IMR-90 (cell line): ENCODE measurements around the gene ZFP92. TPM values are rescaled to one million over a fixed set of nuclear protein-coding genes. Genes with fewer than 3 reads are reported as not detected.

Source experiments
- ATAC-seq: fragments of 200-7000 bp; cut with Tn5 transposase; 2 replicates; pipeline ENCODE4 v1.9.1; 2020; ENCODE audit warnings: low read depth, mild to moderate bottlenecking, moderate library complexity
- BruUV-seq: library from RNA; stranded (reverse); fragments of 400-500 nt; replicated peaks from 2 replicates; lab custom pipeline; 2021; lab: Mats Ljungman, UMichigan
- CTCF ChIA-PET: fragments of 300-600 bp; formaldehyde crosslinking; extraction: SDS; loops from one replicate; lab custom pipeline; 2021; ENCODE audit warnings: antibody characterized with exemption; lab: Yijun Ruan, JAX
- POLR2A ChIA-PET: fragments of 300-600 bp; sonication (Branson Sonifier 250); formaldehyde crosslinking; loops from one replicate; lab custom pipeline; 2022; ENCODE audit warnings: antibody characterized with exemption; ENCODE audit not compliant: unreplicated experiment; lab: Charles Lee
- DNase-seq: peaks from one replicate; pipeline ENCODE4 v3.0.0; 2013
- H2AFZ ChIP-seq: replicated peaks from 2 replicates; pipeline ENCODE3; 2013; ENCODE audit warnings: low read length, mild to moderate bottlenecking; ENCODE audit not compliant: poor library complexity
- H2AK5ac ChIP-seq: 2 replicates; pipeline ENCODE4 v1.6.1; 2013; ENCODE audit warnings: low read depth, low read length, inconsistent platforms
- H2AK9ac ChIP-seq: replicated peaks from 2 replicates; pipeline ENCODE3; 2013; ENCODE audit warnings: mild to moderate bottlenecking, low read depth, low read length, moderate library complexity; ENCODE audit not compliant: poor library complexity
- H2BK120ac ChIP-seq: 2 replicates; pipeline ENCODE4 v1.6.1; 2013; ENCODE audit warnings: low read depth, low read length, inconsistent platforms
- H2BK15ac ChIP-seq: 3 replicates; pipeline ENCODE4 v1.6.1; 2013; ENCODE audit warnings: low read depth, low read length, inconsistent platforms
- H2BK20ac ChIP-seq: 2 replicates; pipeline ENCODE4 v1.6.1; 2013; ENCODE audit warnings: low read depth, mild to moderate bottlenecking, inconsistent platforms, low read length, moderate library complexity
- H2BK5ac ChIP-seq: 2 replicates; pipeline ENCODE4 v1.6.1; 2013; ENCODE audit warnings: mild to moderate bottlenecking, low read depth, low read length, inconsistent platforms; ENCODE audit not compliant: poor library complexity, severe bottlenecking
- H3K14ac ChIP-seq: replicated peaks from 2 replicates; pipeline ENCODE4 v1.6.1; 2013; ENCODE audit warnings: low read depth, low read length, inconsistent platforms
- H3K18ac ChIP-seq: 2 replicates; pipeline ENCODE4 v1.6.1; 2013; ENCODE audit warnings: low read depth, low read length, control low read depth
- H3K23ac ChIP-seq: 2 replicates; pipeline ENCODE4 v1.6.1; 2013; ENCODE audit warnings: low read depth, low read length, inconsistent platforms
- H3K27ac ChIP-seq: 2 replicates; pipeline ENCODE4 v1.5.1; 2013; ENCODE audit warnings: mild to moderate bottlenecking, control low read depth, low read length; ENCODE audit not compliant: insufficient read depth
- H3K27me3 ChIP-seq: 2 replicates; pipeline ENCODE4 v1.6.1; 2013; ENCODE audit warnings: low read length; ENCODE audit not compliant: control insufficient read depth, insufficient read depth
- H3K36me3 ChIP-seq: 2 replicates; pipeline ENCODE4 v1.6.1; 2013; ENCODE audit warnings: low read length, mixed read lengths; ENCODE audit not compliant: control insufficient read depth, insufficient read depth
- H3K4ac ChIP-seq: 2 replicates; pipeline ENCODE4 v1.6.1; 2013; ENCODE audit warnings: low read depth, low read length, inconsistent platforms
- H3K4me1 ChIP-seq: 2 replicates; pipeline ENCODE4 v1.6.1; 2013; ENCODE audit warnings: low read length, mixed read lengths; ENCODE audit not compliant: control insufficient read depth, insufficient read depth
- H3K4me2 ChIP-seq: 2 replicates; pipeline ENCODE4 v1.6.1; 2013; ENCODE audit warnings: low read depth, mild to moderate bottlenecking, control low read depth, low read length, moderate library complexity
- H3K4me3 ChIP-seq: 2 replicates; pipeline ENCODE4 v1.5.1; 2013; ENCODE audit warnings: low read depth, mild to moderate bottlenecking, control low read depth, low read length, moderate library complexity; ENCODE audit not compliant: insufficient read depth
- H3K56ac ChIP-seq: 2 replicates; pipeline ENCODE4 v1.6.1; 2013; ENCODE audit warnings: low read length, inconsistent platforms; ENCODE audit not compliant: insufficient read depth; ENCODE audit errors: extremely low read depth
- H3K79me1 ChIP-seq, 2 experiments: 2 replicates each; pipeline ENCODE4 v1.6.1; 2013; ENCODE audit warnings: low read length in 2 of 2, inconsistent platforms in 1 of 2, low read depth in 1 of 2
- H3K9ac ChIP-seq: 2 replicates; pipeline ENCODE4 v1.6.1; 2013; ENCODE audit warnings: low read depth, low read length, control low read depth
- H3K9me1 ChIP-seq: 2 replicates; pipeline ENCODE4 v1.6.1; 2013; ENCODE audit warnings: low read length, inconsistent platforms; ENCODE audit not compliant: insufficient read depth
- H3K9me3 ChIP-seq: 2 replicates; pipeline ENCODE4 v1.6.1; 2013; ENCODE audit warnings: low read length; ENCODE audit not compliant: control insufficient read depth, insufficient read depth
- H4K20me1 ChIP-seq: 2 replicates; pipeline ENCODE4 v1.6.1; 2013; ENCODE audit warnings: low read length, inconsistent platforms; ENCODE audit not compliant: insufficient read depth
- H4K5ac ChIP-seq: 2 replicates; pipeline ENCODE4 v1.6.1; 2013; ENCODE audit warnings: mild to moderate bottlenecking, low read depth, low read length, control low read depth
- H4K8ac ChIP-seq, 2 experiments: 2 replicates each; pipeline ENCODE4 v1.6.1; 2013; ENCODE audit warnings: low read depth in 2 of 2, low read length in 2 of 2, control low read depth in 1 of 2, inconsistent platforms in 1 of 2
- H4K91ac ChIP-seq: 2 replicates; pipeline ENCODE4 v1.6.1; 2013; ENCODE audit warnings: low read depth, low read length, inconsistent platforms; ENCODE audit not compliant: insufficient read depth
- BHLHE40 ChIP-seq: fragments of 150-350 bp; IDR thresholded peaks from 2 replicates; pipeline ENCODE4 v1.6.1; 2016; ENCODE audit warnings: mild to moderate bottlenecking, low read depth, low read length
- CEBPB ChIP-seq: IDR thresholded peaks from 2 replicates; pipeline ENCODE4 v1.6.1; 2012; ENCODE audit warnings: low read depth, low read length, improper control_type of control experiment
- CHD1 ChIP-seq: IDR thresholded peaks from 2 replicates; pipeline ENCODE4 v1.6.1; 2012; ENCODE audit warnings: low read depth, low read length, improper control_type of control experiment
- CTCF ChIP-seq: conservative IDR thresholded peaks from 2 replicates; pipeline ENCODE4 v1.5.1; 2012; ENCODE audit warnings: mild to moderate bottlenecking, low read depth, low read length, improper control_type of control experiment
- ELK1 ChIP-seq: fragments of 150-350 bp; IDR thresholded peaks from 2 replicates; pipeline ENCODE4 v1.6.1; 2016; ENCODE audit warnings: low read depth, mild to moderate bottlenecking, low read length, moderate library complexity, borderline replicate concordance
- FOS ChIP-seq: fragments of 150-350 bp; IDR thresholded peaks from 2 replicates; pipeline ENCODE4 v1.6.1; 2016; ENCODE audit warnings: low read depth, low read length
- MAFK ChIP-seq: IDR thresholded peaks from 2 replicates; pipeline ENCODE4 v1.6.1; 2012; ENCODE audit warnings: low read depth, low read length, improper control_type of control experiment
- MAZ ChIP-seq: IDR thresholded peaks from 2 replicates; pipeline ENCODE4 v1.6.1; 2012; ENCODE audit warnings: low read depth, mild to moderate bottlenecking, low read length, improper control_type of control experiment, moderate library complexity, borderline replicate concordance
- MXI1 ChIP-seq: IDR thresholded peaks from 2 replicates; pipeline ENCODE4 v1.6.1; 2012; ENCODE audit warnings: low read depth, mild to moderate bottlenecking, low read length, moderate library complexity, borderline replicate concordance
- POLR2A ChIP-seq: IDR thresholded peaks from 2 replicates; pipeline ENCODE4 v1.6.1; 2012; ENCODE audit warnings: mild to moderate bottlenecking, low read depth, low read length
- RCOR1 ChIP-seq: IDR thresholded peaks from 2 replicates; pipeline ENCODE4 v1.6.1; 2012; ENCODE audit warnings: mild to moderate bottlenecking, low read length, improper control_type of control experiment; ENCODE audit not compliant: insufficient replicate concordance
- RFX5 ChIP-seq: IDR thresholded peaks from 2 replicates; pipeline ENCODE4 v1.8.0; 2012; ENCODE audit warnings: low read depth, mild to moderate bottlenecking, low read length, moderate library complexity
- SMC3 ChIP-seq: fragments of 150-350 bp; IDR thresholded peaks from 2 replicates; pipeline ENCODE4 v1.6.1; 2016; ENCODE audit warnings: low read depth, mild to moderate bottlenecking, antibody characterized with exemption, low read length, moderate library complexity
- USF2 ChIP-seq: fragments of 150-350 bp; IDR thresholded peaks from 2 replicates; pipeline ENCODE4 v1.6.1; 2017; ENCODE audit warnings: mild to moderate bottlenecking, antibody characterized with exemption, low read length, low read depth
- WGBS, 2 experiments: methylation state at CpG; one replicate each; pipeline versions ENCODE4 v1.1.5 to v1.1.7; 2013; ENCODE audit warnings: missing lambda C conversion rate in 2 of 2; ENCODE audit not compliant: insufficient read length in 1 of 2; ENCODE audit errors: extremely low coverage in 2 of 2; 5-methylcytosine and 5-hydroxymethylcytosine counted together
- dilution Hi-C: fragments of 300-500 bp; cut with HindIII; formaldehyde crosslinking; loops from one replicate; pipeline ENCODE4 v1.14.3; 2018; ENCODE audit warnings: low sequenced_read_pairs; ENCODE audit not compliant: unreplicated experiment
- in situ Hi-C: fragments of 300-500 bp; cut with MboI; formaldehyde crosslinking; loops from 3 replicates; pipeline ENCODE4 v1.14.3; 2019; ENCODE audit warnings: low sequenced_read_pairs, inconsistent platforms, mixed read lengths
- intact Hi-C: fragments of 100-400 bp; cut with micrococcal nuclease; formaldehyde crosslinking; loops from 2 replicates; pipeline ENCODE4 v1.10.0; 2022
- polyA plus RNA-seq, 3 experiments: library from polyadenylated mRNA; depleted of rRNA; stranded (reverse); fragments of >200 nt; gene quantifications; 2 replicates each; pipeline ENCODE4 v1.2.3, GENCODE V29; 2012; ENCODE audit warnings: low replicate concordance in 1 of 3
- total RNA-seq: library from RNA; depleted of rRNA; stranded (reverse); fragments of >200 nt; gene quantifications from 2 replicates; pipeline ENCODE4 v1.2.3, GENCODE V29; 2012

The ZFP92 gene
- total and polyA plus RNA-seq, 2 of the 4 experiments (the other 2 are of a cell fraction): under 0.01 to 0.03 TPM

GRCh38 chrX:153410373-153410772 lies 899 bp upstream of the ZFP92 start:
- Histone ChIP-seq H3K79me1 (no peaks in the 10 kb centered on the region), H3K9me3 (no peaks in the 10 kb centered on the region; the same call in 1 of the 2 replicates), H3K18ac (no peak overlapping the region), H3K14ac (no peak overlapping the region), H3K27me3 (peaks cover 8% of the 10 kb centered on the region), H2BK20ac (no peak overlapping the region), H2AFZ (no peak overlapping the region), H3K9me1 (no peaks in the 10 kb centered on the region), H2BK120ac (no peak overlapping the region), H3K9ac (no peak overlapping the region), H3K4ac (no peak overlapping the region), H4K91ac (no peak overlapping the region), H3K4me1 (no peaks in the 10 kb centered on the region), H3K23ac (no peak overlapping the region), H3K27ac (no peak overlapping the region), H2AK9ac (no peak overlapping the region), H3K56ac (no peak overlapping the region), H2BK15ac (no peak overlapping the region), H2AK5ac (no peak overlapping the region), H3K4me3 (no peak overlapping the region), H4K8ac (no peak overlapping the region), H4K5ac (no peak overlapping the region), H3K36me3 (no peaks in the 10 kb centered on the region), H3K4me2 (no peak overlapping the region), H2BK5ac (no peak overlapping the region), H4K20me1 (no peaks in the 10 kb centered on the region)
- BruUV-seq: no TSS peak
- TF ChIP-seq BHLHE40 (no peak), SMC3 (no peak), RCOR1 (no peak), ELK1 (no peak), CTCF (no peak), RFX5 (no peak), POLR2A (no peak), FOS (no peak), CEBPB (no peak), MXI1 (no peak), MAFK (no peak), CHD1 (no peak), USF2 (no peak), MAZ (no peak)
- dilution Hi-C loops (no loop called here), in situ Hi-C loops (loop anchor here (25.0 kb wide), 1 partner anchor 223 kb away; the partner anchor contains the start of gene MAGEA1), intact Hi-C loops (no loop called here)
- ATAC-seq (no peak), DNase-seq (no peak)
- POLR2A ChIA-PET: no interaction called here
- CTCF ChIA-PET: no interaction called here
- WGBS, 2 experiments: 58% methylated on average over 7 of the region's 15 CpGs; no CpG with 5 or more reads in 1 of the 2 experiments
